ENCODE results near the gene CEP170B. TPM values are rescaled to one million over a fixed set of nuclear protein-coding genes. Genes with fewer than 3 reads are reported as not detected.

The CEP170B gene
- total and polyA plus RNA-seq, 3 donors from 2014 or later = 33.9 to 79.7 (median 73.9) TPM

DNA sequence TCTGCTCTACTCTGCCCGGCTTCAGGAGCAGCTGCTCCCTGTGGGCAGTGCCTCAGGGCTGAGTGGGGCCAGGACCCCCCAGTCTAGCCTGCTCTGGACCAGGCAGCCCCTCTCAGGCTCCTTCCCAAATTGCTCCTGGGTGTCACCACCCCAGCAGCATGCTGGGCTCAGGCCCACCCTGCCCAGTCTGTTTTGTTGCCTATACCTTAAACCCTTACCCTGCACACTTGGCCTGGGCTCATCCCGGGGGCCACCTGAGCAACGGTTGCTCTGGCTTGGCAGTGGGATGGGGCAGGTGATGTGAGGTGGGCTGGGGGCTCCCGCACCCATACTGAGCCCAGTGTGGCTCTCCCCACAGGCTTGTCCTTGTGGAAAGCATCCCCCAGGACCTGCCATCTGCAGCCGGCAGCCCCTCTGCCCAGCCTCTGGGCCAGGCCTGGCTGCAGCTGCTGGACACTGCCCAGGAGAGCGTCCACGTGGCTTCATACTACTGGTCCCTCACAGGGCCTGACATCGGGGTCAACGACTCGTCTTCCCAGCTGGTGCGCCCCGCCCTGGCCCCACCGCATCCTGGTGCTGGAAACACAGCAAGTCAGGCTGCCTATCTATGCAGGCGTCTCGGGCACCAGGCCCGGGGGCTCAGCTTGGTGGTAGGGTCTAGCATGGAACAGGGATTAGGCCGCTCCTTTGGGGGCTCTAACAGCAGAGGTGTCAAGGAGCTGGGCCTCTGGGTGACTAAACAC lies 63.5 kb downstream of the CEP170B start:
- Histone ChIP-seq H3K4me3 (no peak overlapping the region), H3K36me3 (ENCODE audit: low read depth, missing control alignments) (no peaks in the 10 kb centered on the region), H3K27ac (no peak overlapping the region), H3K4me1 (peaks cover 11% of the 10 kb centered on the region), H3K27me3 (no peaks in the 10 kb centered on the region), H3K9me3 (no peaks in the 10 kb centered on the region)
- no peak for DNase-seq
- TF ChIP-seq, protein P1, sequence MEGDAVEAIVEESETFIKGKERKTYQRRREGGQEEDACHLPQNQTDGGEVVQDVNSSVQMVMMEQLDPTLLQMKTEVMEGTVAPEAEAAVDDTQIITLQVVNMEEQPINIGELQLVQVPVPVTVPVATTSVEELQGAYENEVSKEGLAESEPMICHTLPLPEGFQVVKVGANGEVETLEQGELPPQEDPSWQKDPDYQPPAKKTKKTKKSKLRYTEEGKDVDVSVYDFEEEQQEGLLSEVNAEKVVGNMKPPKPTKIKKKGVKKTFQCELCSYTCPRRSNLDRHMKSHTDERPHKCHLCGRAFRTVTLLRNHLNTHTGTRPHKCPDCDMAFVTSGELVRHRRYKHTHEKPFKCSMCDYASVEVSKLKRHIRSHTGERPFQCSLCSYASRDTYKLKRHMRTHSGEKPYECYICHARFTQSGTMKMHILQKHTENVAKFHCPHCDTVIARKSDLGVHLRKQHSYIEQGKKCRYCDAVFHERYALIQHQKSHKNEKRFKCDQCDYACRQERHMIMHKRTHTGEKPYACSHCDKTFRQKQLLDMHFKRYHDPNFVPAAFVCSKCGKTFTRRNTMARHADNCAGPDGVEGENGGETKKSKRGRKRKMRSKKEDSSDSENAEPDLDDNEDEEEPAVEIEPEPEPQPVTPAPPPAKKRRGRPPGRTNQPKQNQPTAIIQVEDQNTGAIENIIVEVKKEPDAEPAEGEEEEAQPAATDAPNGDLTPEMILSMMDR (IDR thresholded peaks at IDR 0.05) = no peak
- no peak for TF ChIP-seq POLR2A (IDR thresholded peaks at IDR 0.05)
- intact Hi-C loops (cut with DNase I; ENCODE audit: low total_unique reads) = no loop called here
- WGBS, 2 donors = 77 to 81% methylated on average over 10 to 17 of the region's 17 CpGs

DNA sequence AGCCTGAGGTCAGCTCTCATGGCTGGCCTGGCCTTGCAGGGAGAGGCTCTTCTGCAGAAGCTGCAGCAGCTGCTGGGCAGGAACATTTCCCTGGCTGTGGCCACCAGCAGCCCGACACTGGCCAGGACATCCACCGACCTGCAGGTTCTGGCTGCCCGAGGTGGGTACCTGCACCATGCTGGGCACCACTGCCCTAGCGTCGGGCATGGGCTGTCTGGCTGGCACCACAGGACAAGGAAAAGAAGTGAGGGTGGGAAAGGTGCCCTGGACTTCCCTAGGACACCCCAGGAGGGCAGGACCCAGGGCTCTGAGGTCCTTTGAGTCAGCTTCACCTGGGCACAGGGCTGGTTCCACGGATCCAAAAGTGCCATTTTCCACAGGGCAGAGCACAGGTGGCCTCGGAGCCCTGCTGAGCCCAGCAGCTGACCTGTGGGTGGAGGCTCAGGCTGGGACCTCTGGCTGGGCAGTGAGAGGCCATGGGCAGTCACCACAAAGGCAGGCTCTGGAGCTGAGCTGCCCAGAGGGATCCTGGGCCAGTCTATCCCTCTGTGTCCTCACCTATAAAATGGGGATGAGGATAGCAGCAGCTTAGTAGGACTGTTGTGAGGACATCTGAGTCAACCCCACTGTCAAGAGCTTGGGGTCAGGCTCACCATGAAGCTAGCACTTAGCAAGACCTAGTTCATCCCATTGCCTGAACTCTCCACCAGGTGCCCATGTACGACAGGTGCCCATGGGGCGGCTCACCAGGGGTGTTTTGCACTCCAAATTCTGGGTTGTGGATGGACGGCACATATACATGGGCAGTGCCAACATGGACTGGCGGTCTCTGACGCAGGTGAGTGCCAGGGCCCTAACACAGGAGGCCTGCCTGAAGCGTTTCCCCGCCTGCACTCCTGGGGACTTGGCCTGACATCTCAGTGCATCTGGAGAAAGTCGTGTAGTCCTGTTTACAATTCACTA lies 64.5 kb downstream of the CEP170B start:
- Histone ChIP-seq H3K27me3 (no peaks in the 10 kb centered on the region), H3K27ac (no peak overlapping the region), H3K9me3 (no peaks in the 10 kb centered on the region), H3K4me1 (peaks cover 11% of the 10 kb centered on the region), H3K36me3 (ENCODE audit: low read depth, missing control alignments) (no peaks in the 10 kb centered on the region), H3K4me3 (no peak overlapping the region)
- DNase-seq = no peak
- WGBS, 2 donors = 81 to 85% methylated on average over 10 to 15 of the region's 15 CpGs
- TF ChIP-seq, protein P1 (IDR thresholded peaks at IDR 0.05) = no peak
- intact Hi-C loops (cut with DNase I; ENCODE audit: low total_unique reads) = no loop called here

DNA sequence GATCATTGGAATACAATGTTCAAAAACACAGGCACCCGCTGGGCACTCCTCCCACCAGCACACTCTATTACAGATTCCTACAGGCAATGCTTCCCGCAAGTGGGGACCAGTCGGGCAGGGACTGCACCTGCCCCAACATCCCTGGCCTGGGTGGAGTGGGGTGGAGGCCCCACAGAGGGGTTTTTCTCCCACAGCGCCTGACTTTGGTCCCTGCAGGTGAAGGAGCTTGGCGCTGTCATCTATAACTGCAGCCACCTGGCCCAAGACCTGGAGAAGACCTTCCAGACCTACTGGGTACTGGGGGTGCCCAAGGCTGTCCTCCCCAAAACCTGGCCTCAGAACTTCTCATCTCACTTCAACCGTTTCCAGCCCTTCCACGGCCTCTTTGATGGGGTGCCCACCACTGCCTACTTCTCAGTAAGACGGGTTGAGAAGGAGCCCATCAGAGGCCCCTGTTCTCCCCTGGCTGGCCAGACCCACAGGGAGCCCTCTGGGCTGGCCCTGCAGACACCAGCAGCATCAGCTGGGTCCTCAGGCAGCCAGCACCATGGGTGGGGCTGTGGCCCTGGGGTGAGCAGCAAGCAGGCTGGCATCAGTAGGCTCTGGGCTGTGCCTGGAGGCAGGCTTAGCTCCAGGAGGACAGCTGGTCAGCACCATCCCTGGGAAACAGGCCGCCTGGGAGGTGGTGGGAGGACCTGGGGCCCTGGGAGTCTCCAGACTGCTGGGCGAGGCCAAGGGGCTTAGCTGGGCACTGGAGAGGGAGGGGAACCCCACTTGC lies 65.6 kb downstream of the CEP170B start:
- Histone ChIP-seq H3K27me3 (no peaks in the 10 kb centered on the region), H3K4me1 (peaks cover 11% of the 10 kb centered on the region), H3K36me3 (ENCODE audit: low read depth, missing control alignments) (no peaks in the 10 kb centered on the region), H3K4me3 (no peak overlapping the region), H3K27ac (no peak overlapping the region), H3K9me3 (no peaks in the 10 kb centered on the region)
- 87 to 88% methylated on average over 8 to 10 of the region's 10 CpGs for WGBS, 2 donors
- intact Hi-C loops (cut with DNase I; ENCODE audit: low total_unique reads) = no loop called here
- TF ChIP-seq POLR2A (IDR thresholded peaks at IDR 0.05) = no peak
- TF ChIP-seq, protein P1 (IDR thresholded peaks at IDR 0.05) = no peak
- DNase-seq = no peak

DNA sequence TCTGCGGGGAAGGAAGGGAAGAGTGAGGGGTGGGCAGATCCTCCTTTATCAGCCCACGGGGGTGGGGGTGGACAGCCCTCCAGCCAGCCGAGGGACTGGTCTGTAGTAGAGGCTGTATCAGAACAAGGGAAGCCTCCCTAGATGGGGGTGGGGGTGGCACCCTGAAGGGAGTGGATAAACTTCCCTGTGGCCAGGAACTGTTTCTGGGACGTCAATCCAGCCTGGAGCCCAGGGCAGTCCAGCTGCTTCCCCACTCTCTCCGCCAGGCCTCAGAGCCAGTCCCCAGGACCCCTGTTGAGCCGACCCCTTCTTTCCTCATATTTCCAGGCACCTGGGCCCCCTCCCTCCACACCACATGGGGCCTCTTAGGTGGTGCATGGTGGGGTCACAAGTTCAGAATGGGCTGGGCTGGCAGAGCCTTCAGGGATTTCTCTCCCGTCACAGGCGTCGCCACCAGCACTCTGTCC lies 66.3 kb downstream of the CEP170B start:
- Histone ChIP-seq H3K27ac (no peak overlapping the region), H3K36me3 (ENCODE audit: low read depth, missing control alignments) (no peaks in the 10 kb centered on the region), H3K4me3 (no peak overlapping the region), H3K4me1 (peaks cover 11% of the 10 kb centered on the region), H3K9me3 (no peaks in the 10 kb centered on the region), H3K27me3 (no peaks in the 10 kb centered on the region)
- intact Hi-C loops (cut with DNase I; ENCODE audit: low total_unique reads) = no loop called here
- 65 to 77% methylated on average over 6 to 9 of the region's 9 CpGs for WGBS, 2 donors
- TF ChIP-seq, protein P1 (IDR thresholded peaks at IDR 0.05) = no peak
- no peak for TF ChIP-seq POLR2A (IDR thresholded peaks at IDR 0.05)
- DNase-seq = no peak

All from testis (tissue), 3 donors.